Vagina (tissue), 2 donors: ENCODE data around the gene TNFRSF18. TPM values are rescaled to one million over a fixed set of nuclear protein-coding genes. Genes with fewer than 3 reads are reported as not detected.

Experiments
- DNase-seq, 2 donors: peaks; one replicate each; pipeline ENCODE4 v3.0.0-alpha.2; 2017; ENCODE audit errors: extremely low spot score in 2 of 2
- H3K27ac ChIP-seq: fragments of 200-600 bp; sonication (generic); one replicate; pipeline ENCODE4 v1.5.1; 2019
- H3K27me3 ChIP-seq: fragments of 200-600 bp; sonication (generic); one replicate; pipeline ENCODE4 v1.5.1; 2019
- H3K36me3 ChIP-seq, 2 donors: fragments of 200-600 bp; sonication (generic); one replicate each; pipeline ENCODE4 v1.5.1; 2017 to 2019
- H3K4me1 ChIP-seq: fragments of 200-600 bp; sonication (generic); one replicate; pipeline ENCODE4 v1.5.1; 2019
- H3K4me3 ChIP-seq, 2 donors: fragments of 200-600 bp; sonication (generic); 1 replicate in 1 of 2; 2 replicates in 1 of 2; pipeline ENCODE4 v1.5.1; 2016 to 2019
- H3K9me3 ChIP-seq: fragments of 200-600 bp; sonication (generic); one replicate; pipeline ENCODE4 v1.5.1; 2019
- POLR2A ChIP-seq, 2 donors: fragments of 450-650 bp; IDR thresholded peaks; one replicate each; pipeline ENCODE4 v1.6.1; 2017; ENCODE audit warnings: antibody characterized with exemption in 2 of 2, mild to moderate bottlenecking in 2 of 2, moderate library complexity in 2 of 2
- POLR2AphosphoS5 ChIP-seq, 2 donors: sonication (generic); formaldehyde crosslinking; IDR thresholded peaks; one replicate each; pipeline ENCODE4 v1.9.0; 2017; ENCODE audit warnings: antibody characterized with exemption in 2 of 2, mild to moderate bottlenecking in 2 of 2, low read depth in 1 of 2; ENCODE audit not compliant: insufficient read depth in 1 of 2
- intact Hi-C: fragments of 100-400 bp; cut with DNase I; formaldehyde crosslinking; loops from one replicate; pipeline ENCODE4 v1.15.1; 2023
- total RNA-seq: library from RNA; depleted of rRNA; stranded (reverse); fragments of >200 nt; gene quantifications from one replicate; pipeline ENCODE4 v1.2.3, GENCODE V29; 2016
- TF ChIP-seq, protein P1 (sequence below), 3 experiments: fragments of 450-650 bp in 2 of 3; fragments of 200-600 bp in 1 of 3; sonication (generic) in 1 of 3; IDR thresholded peaks; one replicate each; pipeline ENCODE4 v1.5.1; 2017 to 2019; ENCODE audit warnings: antibody characterized with exemption in 3 of 3, mild to moderate bottlenecking in 2 of 3, moderate library complexity in 2 of 3

The TNFRSF18 gene
- total RNA-seq, 1 donor from 2014 or later, result 4.4 TPM

GRCh38 chr1:1199141-1199960 lies 7.0 kb downstream of the TNFRSF18 start:
- Histone ChIP-seq H3K27ac (no peak overlapping the region), H3K4me3 (no peak overlapping the region), H3K4me1 (peaks cover 10% of the 10 kb centered on the region), H3K36me3 (no peaks in the 10 kb centered on the region), H3K9me3 (peaks cover 4% of the 10 kb centered on the region), H3K27me3 (no peaks in the 10 kb centered on the region)
- TF ChIP-seq POLR2A (IDR thresholded peaks at IDR 0.05), result no peak
- TF ChIP-seq, protein P1, sequence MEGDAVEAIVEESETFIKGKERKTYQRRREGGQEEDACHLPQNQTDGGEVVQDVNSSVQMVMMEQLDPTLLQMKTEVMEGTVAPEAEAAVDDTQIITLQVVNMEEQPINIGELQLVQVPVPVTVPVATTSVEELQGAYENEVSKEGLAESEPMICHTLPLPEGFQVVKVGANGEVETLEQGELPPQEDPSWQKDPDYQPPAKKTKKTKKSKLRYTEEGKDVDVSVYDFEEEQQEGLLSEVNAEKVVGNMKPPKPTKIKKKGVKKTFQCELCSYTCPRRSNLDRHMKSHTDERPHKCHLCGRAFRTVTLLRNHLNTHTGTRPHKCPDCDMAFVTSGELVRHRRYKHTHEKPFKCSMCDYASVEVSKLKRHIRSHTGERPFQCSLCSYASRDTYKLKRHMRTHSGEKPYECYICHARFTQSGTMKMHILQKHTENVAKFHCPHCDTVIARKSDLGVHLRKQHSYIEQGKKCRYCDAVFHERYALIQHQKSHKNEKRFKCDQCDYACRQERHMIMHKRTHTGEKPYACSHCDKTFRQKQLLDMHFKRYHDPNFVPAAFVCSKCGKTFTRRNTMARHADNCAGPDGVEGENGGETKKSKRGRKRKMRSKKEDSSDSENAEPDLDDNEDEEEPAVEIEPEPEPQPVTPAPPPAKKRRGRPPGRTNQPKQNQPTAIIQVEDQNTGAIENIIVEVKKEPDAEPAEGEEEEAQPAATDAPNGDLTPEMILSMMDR (IDR thresholded peaks at IDR 0.05), result no peak
- DNase-seq, result no peak
- intact Hi-C loops, result no loop called here

- Histone ChIP-seq H3K9me3 (peaks cover 4% of the 10 kb centered on the region), H3K27ac (no peak overlapping the region), H3K27me3 (no peaks in the 10 kb centered on the region), H3K4me3 (no peak overlapping the region), H3K36me3 (no peaks in the 10 kb centered on the region), H3K4me1 (peaks cover 10% of the 10 kb centered on the region)
- no peak for DNase-seq
- intact Hi-C loops, result no loop called here
- TF ChIP-seq, protein P1 (IDR thresholded peaks at IDR 0.05), result no peak
- TF ChIP-seq POLR2AphosphoS5 (IDR thresholded peaks at IDR 0.05; ENCODE audit: insufficient read depth in 1 of 2, low read depth in 1 of 2), result no peak
- TF ChIP-seq POLR2A (IDR thresholded peaks at IDR 0.05), result no peak
Measured at GRCh38 chr1:1198423-1199140, 7.8 kb downstream of the TNFRSF18 start.

DNA sequence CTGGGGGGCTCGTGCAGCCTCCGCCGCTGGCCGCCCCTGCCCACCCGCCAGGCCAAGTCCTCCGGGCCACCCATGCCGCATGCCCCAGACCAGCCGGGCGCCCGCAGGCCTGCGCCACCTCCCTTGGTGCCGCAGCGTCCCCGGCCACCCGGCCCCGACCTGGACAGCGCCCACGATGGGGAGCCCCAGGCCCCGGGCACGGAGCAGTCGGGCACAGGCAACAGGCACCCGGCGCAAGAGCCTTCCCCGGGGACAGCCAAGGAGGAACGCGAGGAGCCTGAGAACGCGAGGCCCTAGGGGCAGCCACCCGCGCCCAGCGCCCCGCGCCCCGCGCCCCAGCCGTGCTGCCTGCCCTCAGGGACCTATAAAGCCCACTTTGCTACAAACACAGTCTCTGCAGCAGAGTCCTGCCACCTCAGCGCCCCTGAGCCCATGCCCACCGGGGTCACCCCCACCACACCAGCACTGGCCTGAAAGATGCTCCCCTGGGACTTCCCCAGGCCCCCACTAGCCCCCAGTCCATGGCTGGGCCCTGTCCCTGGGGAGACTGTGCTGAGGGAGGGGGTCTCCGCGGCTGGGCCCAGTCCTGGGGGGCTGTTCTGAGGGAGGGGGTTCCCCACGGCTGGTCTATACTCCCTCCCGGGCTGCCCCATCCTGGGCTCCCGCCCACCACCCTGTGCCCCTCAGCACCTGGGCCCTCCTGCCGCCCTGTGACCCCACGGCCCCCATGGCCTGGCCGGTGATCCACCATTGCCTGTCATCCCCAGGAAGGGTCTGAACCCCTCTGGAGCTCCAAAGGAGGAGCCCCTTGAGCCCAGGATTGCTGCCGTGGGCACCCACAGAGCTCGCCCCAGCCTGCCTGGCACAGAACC lies 8.6 kb downstream of the TNFRSF18 start:
- no peak overlapping the region for H3K4me3 ChIP-seq
- no peak for TF ChIP-seq POLR2A (IDR thresholded peaks at IDR 0.05)
- TF ChIP-seq, protein P1 (IDR thresholded peaks at IDR 0.05), result no peak
- TF ChIP-seq POLR2AphosphoS5 (IDR thresholded peaks at IDR 0.05; ENCODE audit: insufficient read depth in 1 of 2, low read depth in 1 of 2), result no peak
- H3K9me3 ChIP-seq, result peaks cover 4% of the 10 kb centered on the region
- DNase-seq, result no peak
- H3K27me3 ChIP-seq, result no peaks in the 10 kb centered on the region
- H3K4me1 ChIP-seq, result peaks cover 10% of the 10 kb centered on the region
- H3K27ac ChIP-seq, result no peak overlapping the region
- no peaks in the 10 kb centered on the region for H3K36me3 ChIP-seq
- intact Hi-C loops, result no loop called here

DNA sequence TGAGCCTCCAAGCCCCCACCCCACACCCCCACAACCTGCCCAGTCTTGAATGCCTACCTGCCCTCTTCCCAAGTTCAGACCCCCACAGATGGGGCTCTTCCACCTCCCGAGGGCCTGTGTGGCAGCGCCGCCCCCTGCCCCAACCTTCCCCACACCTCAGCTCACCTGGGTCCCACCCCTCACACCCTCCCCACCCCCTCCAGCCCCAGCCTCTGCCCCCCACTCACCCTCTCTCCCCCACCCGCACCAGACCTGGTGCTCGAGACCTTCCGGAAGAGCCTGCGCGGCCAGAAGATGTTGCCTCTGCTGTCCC lies 9.2 kb downstream of the TNFRSF18 start:
- Histone ChIP-seq H3K27me3 (no peaks in the 10 kb centered on the region), H3K4me3 (no peak overlapping the region), H3K4me1 (peaks cover 10% of the 10 kb centered on the region), H3K27ac (no peak overlapping the region), H3K9me3 (peaks cover 4% of the 10 kb centered on the region), H3K36me3 (no peaks in the 10 kb centered on the region)
- TF ChIP-seq, protein P1 (IDR thresholded peaks at IDR 0.05), result no peak
- TF ChIP-seq POLR2AphosphoS5 (IDR thresholded peaks at IDR 0.05; ENCODE audit: insufficient read depth in 1 of 2, low read depth in 1 of 2) (no peak), POLR2A (IDR thresholded peaks at IDR 0.05) (no peak)
- no peak for DNase-seq
- intact Hi-C loops, result no loop called here
